Ishikawa (cell line): ENCODE measurements around the gene COPB1.

Source experiments
- CEBPB ChIP-seq: IDR thresholded peaks from 2 replicates; pipeline ENCODE4 v1.6.1; 2012
- CREB1 ChIP-seq: IDR thresholded peaks from 2 replicates; pipeline ENCODE4 v1.6.1; 2012; ENCODE audit warnings: low read depth
- EGR1 ChIP-seq: IDR thresholded peaks from 2 replicates; pipeline ENCODE4 v1.6.1; 2012
- EP300 ChIP-seq: IDR thresholded peaks from 2 replicates; pipeline ENCODE4 v1.6.1; 2012; ENCODE audit warnings: borderline replicate concordance
- FOXM1 ChIP-seq: IDR thresholded peaks from 2 replicates; pipeline ENCODE4 v1.6.1; 2012; ENCODE audit warnings: low read depth, borderline replicate concordance
- NFIC ChIP-seq: IDR thresholded peaks from 2 replicates; pipeline ENCODE4 v1.6.1; 2012
- RAD21 ChIP-seq: IDR thresholded peaks from 2 replicates; pipeline ENCODE4 v1.6.1; 2012; ENCODE audit warnings: low read depth
- REST ChIP-seq: IDR thresholded peaks from 2 replicates; pipeline ENCODE4 v1.6.1; 2012; ENCODE audit warnings: low read depth, mild to moderate bottlenecking
- TAF1 ChIP-seq: IDR thresholded peaks from 2 replicates; pipeline ENCODE4 v1.6.1; 2012; ENCODE audit warnings: low read depth, mild to moderate bottlenecking
- TCF12 ChIP-seq: IDR thresholded peaks from 2 replicates; pipeline ENCODE4 v1.6.1; 2012; ENCODE audit warnings: low read depth
- TEAD4 ChIP-seq: IDR thresholded peaks from 2 replicates; pipeline ENCODE4 v1.6.1; 2012
- YY1 ChIP-seq: IDR thresholded peaks from 2 replicates; pipeline ENCODE4 v1.6.1; 2012; ENCODE audit warnings: low read depth
- ZBTB7A ChIP-seq: IDR thresholded peaks from 2 replicates; pipeline ENCODE4 v1.6.1; 2012; ENCODE audit warnings: low read depth
- TF ChIP-seq, protein P1 (sequence below): IDR thresholded peaks from 2 replicates; pipeline ENCODE4 v1.6.1; 2012
- TF ChIP-seq, protein P2 (sequence below): IDR thresholded peaks from 2 replicates; pipeline ENCODE4 v1.6.1; 2012

Gene COPB1

DNA sequence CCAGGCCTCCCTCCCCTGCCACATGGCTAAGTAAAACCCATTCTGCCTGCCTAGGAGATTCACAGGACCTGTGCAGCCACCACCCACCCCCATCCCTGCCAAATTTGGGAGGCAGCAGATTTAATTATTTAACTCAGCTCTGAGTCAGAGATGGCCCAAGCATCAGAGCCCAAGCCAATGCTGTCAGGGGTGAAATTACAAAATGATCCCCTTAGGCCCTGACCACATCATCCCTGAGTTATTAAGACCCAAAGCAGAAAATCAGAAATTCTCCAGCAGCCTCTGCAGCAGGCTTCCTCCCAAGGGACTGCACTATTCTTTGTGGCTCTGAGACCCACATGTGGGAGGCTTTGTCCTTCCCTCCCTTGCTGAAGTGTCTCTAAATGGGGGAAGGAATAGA, 87.8 kb downstream of the COPB1 start:
- TF ChIP-seq, protein P1, sequence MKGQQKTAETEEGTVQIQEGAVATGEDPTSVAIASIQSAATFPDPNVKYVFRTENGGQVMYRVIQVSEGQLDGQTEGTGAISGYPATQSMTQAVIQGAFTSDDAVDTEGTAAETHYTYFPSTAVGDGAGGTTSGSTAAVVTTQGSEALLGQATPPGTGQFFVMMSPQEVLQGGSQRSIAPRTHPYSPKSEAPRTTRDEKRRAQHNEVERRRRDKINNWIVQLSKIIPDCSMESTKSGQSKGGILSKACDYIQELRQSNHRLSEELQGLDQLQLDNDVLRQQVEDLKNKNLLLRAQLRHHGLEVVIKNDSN, result no peak
- TF ChIP-seq CREB1 (no peak), YY1 (no peak), EGR1 (no peak), TAF1 (no peak), ZBTB7A (no peak), REST (no peak), RAD21 (no peak), EP300 (no peak), TCF12 (no peak), CEBPB (no peak), NFIC (no peak), FOXM1 (no peak), TEAD4 (no peak)
- TF ChIP-seq, protein P2, sequence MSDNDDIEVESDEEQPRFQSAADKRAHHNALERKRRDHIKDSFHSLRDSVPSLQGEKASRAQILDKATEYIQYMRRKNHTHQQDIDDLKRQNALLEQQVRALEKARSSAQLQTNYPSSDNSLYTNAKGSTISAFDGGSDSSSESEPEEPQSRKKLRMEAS, result no peak

DNA sequence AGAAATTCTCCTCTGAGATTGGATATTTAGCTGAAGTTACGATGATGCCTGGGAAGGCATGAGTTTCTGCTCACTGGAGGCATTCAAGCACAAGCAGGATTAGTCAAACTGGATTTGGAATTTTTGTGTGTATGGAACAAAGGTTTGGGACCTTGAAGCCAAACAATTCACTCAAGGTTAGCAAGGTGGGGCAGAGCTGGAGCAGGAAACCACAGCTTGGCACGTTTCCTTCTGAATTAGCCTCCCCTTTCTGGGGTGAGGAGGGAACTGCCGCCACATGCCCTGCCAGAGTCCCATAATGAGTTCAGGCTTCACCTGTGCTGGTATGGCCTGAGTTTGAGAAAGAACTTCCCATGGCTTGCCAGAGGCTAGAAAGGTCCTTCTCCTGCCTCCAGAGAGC, 89.7 kb downstream of the COPB1 start:
- TF ChIP-seq REST, result no peak
- TF ChIP-seq, protein P1, result no peak
- TF ChIP-seq TAF1, result no peak
- no peak for TF ChIP-seq TEAD4
- no peak for TF ChIP-seq CEBPB
- TF ChIP-seq CREB1, result no peak
- TF ChIP-seq NFIC, result no peak
- TF ChIP-seq RAD21, result no peak
- TF ChIP-seq TCF12, result no peak
- TF ChIP-seq FOXM1, result no peak
- TF ChIP-seq, protein P2, result no peak
- TF ChIP-seq EP300, result no peak
- no peak for TF ChIP-seq ZBTB7A
- no peak for TF ChIP-seq YY1
- no peak for TF ChIP-seq EGR1

DNA sequence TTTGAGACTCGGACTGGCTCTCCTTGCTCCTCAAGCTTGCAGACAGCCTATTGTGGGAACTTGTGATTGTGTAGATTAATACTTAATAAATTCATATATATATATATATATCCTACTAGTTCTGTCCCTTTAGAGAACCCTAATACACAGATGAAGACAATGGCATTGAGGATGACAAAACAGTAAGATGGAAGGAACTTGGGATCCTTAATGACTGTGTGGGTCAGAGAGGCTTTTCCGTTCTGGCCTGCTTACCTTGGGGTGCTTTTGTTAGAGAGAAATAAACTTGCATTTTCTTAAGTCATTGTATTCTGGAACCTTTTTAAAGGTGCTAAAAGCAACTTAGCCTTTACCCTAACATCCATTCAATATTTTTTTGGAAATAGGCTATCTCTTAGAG, 91.0 kb downstream of the COPB1 start:
- TF ChIP-seq YY1 (no peak), RAD21 (no peak), EP300 (no peak), TAF1 (no peak), ZBTB7A (no peak), NFIC (no peak)
